Panc1 (cell line): ENCODE results near the gene OR8H3. TPM values are rescaled to one million over a fixed set of nuclear protein-coding genes. Genes with fewer than 3 reads are reported as not detected.

Experiments
- ATAC-seq: fragments of 200-7000 bp; cut with Tn5 transposase; 2 replicates; pipeline ENCODE4 v1.9.1; 2020; ENCODE audit warnings: mild to moderate bottlenecking, moderate library complexity
- BruUV-seq: library from RNA; stranded (reverse); fragments of 400-500 nt; replicated peaks from 2 replicates; lab custom pipeline; 2021; lab: Mats Ljungman, UMichigan
- CTCF ChIA-PET: fragments of 300-600 bp; sonication (Branson Sonifier 250); formaldehyde crosslinking; loops from one replicate; lab custom pipeline; 2022; ENCODE audit warnings: antibody characterized with exemption; lab: Charles Lee
- POLR2A ChIA-PET: fragments of 300-600 bp; sonication (Branson Sonifier 250); formaldehyde crosslinking; loops from one replicate; lab custom pipeline; 2022; ENCODE audit warnings: antibody characterized with exemption; lab: Charles Lee
- DNase-seq: peaks from one replicate; pipeline ENCODE4 v3.0.0-alpha.2; 2010; ENCODE audit warnings: low read depth, low spot score
- H3K27ac ChIP-seq: 2 replicates; pipeline ENCODE4 v1.5.1; 2011; ENCODE audit warnings: mild to moderate bottlenecking, low read length, inconsistent platforms
- H3K27me3 ChIP-seq: fragments of 200-500 bp; sonication (Bioruptor generic); 2 replicates; pipeline ENCODE4 v1.6.0; 2014; ENCODE audit warnings: low read length, inconsistent platforms; ENCODE audit not compliant: control insufficient read depth, insufficient read depth
- H3K36me3 ChIP-seq: fragments of 200-500 bp; sonication (Bioruptor generic); 2 replicates; pipeline ENCODE4 v1.5.1; 2014; ENCODE audit warnings: inconsistent platforms, mild to moderate bottlenecking, low read length, moderate library complexity; ENCODE audit not compliant: control insufficient read depth, insufficient read depth
- H3K4me1 ChIP-seq: 2 replicates; pipeline ENCODE4 v1.5.1; 2011; ENCODE audit warnings: inconsistent platforms, mild to moderate bottlenecking, low read length, moderate library complexity; ENCODE audit not compliant: control insufficient read depth, insufficient read depth
- H3K4me3 ChIP-seq, 2 experiments: 2 replicates each; pipeline ENCODE4 v1.5.1; 2011 to 2012; ENCODE audit warnings: low read depth in 2 of 2, low read length in 2 of 2, mild to moderate bottlenecking in 2 of 2, inconsistent platforms in 1 of 2, moderate library complexity in 1 of 2
- H3K9me3 ChIP-seq: fragments of 200-500 bp; sonication (Bioruptor generic); 2 replicates; pipeline ENCODE4 v1.5.1; 2014; ENCODE audit warnings: low read depth, mild to moderate bottlenecking, inconsistent platforms, low read length, moderate library complexity; ENCODE audit not compliant: control insufficient read depth, insufficient read depth
- POLR2AphosphoS5 ChIP-seq: IDR thresholded peaks from 2 replicates; pipeline ENCODE4 v1.6.1; 2012; ENCODE audit warnings: mild to moderate bottlenecking, low read depth, low read length, moderate library complexity
- SIN3A ChIP-seq: IDR thresholded peaks from 2 replicates; pipeline ENCODE4 v1.6.1; 2012; ENCODE audit warnings: low read depth, mild to moderate bottlenecking, low read length, moderate library complexity, borderline replicate concordance; ENCODE audit not compliant: insufficient read depth
- TCF7L2 ChIP-seq: IDR thresholded peaks from 2 replicates; pipeline ENCODE4 v1.6.1; 2011; ENCODE audit warnings: mild to moderate bottlenecking, low read depth, low read length, inconsistent platforms
- in situ Hi-C: cut with HindIII; loops from 2 replicates; pipeline ENCODE4 v1.10.0; 2016; ENCODE audit warnings: low sequenced_read_pairs, low pct_unique_long_range_greater_than_20kb
- intact Hi-C: fragments of 100-400 bp; cut with micrococcal nuclease; formaldehyde crosslinking; loops from one replicate; pipeline ENCODE4 v1.10.0; 2022; ENCODE audit not compliant: unreplicated experiment
- total RNA-seq: library from RNA; stranded (reverse); gene quantifications from one replicate; pipeline ENCODE4 v1.2.1, GENCODE V29; 2021; ENCODE audit not compliant: unreplicated experiment
- TF ChIP-seq, protein P1 (sequence below): fragments of 450-650 bp; IDR thresholded peaks from 2 replicates; pipeline ENCODE4 v1.5.1; 2017; ENCODE audit warnings: mild to moderate bottlenecking
- TF ChIP-seq, protein P2 (sequence below), 2 experiments: IDR thresholded peaks; 2 replicates each; pipeline ENCODE4 v1.6.1; 2011 to 2012; ENCODE audit warnings: low read depth in 2 of 2, control low read depth in 1 of 2, low read length in 1 of 2, mild to moderate bottlenecking in 1 of 2, moderate library complexity in 1 of 2; ENCODE audit not compliant: insufficient read depth in 1 of 2

OR8H3 gene
- total RNA-seq, 1 experiment from 2014 or later: not detected

DNA sequence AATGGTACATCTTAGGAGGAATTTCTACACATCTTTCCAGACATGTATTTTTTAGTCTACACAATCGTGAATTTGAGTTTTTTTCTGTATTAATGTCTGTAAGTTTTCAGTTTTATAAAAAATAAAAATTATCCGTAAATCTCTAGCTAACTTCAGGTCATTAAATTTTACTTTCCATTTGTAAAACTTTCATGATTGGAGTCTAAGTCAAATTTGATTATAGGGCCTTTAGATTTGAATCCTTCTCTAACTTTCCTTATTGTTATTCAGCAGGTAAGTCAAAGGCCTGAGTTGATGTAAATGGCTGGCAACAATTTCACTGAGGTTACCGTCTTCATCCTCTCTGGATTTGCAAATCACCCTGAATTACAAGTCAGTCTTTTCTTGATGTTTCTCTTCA lies 29.2 kb upstream of the OR8H3 start, which contains the start of gene OR8I2:
Gene OR8I2, plus strand, starts transcription at position 301 of the 400 bp plus-strand sequence. Its CDS starts 0 bp downstream, at position 301.
- BruUV-seq: no TSS peak

DNA sequence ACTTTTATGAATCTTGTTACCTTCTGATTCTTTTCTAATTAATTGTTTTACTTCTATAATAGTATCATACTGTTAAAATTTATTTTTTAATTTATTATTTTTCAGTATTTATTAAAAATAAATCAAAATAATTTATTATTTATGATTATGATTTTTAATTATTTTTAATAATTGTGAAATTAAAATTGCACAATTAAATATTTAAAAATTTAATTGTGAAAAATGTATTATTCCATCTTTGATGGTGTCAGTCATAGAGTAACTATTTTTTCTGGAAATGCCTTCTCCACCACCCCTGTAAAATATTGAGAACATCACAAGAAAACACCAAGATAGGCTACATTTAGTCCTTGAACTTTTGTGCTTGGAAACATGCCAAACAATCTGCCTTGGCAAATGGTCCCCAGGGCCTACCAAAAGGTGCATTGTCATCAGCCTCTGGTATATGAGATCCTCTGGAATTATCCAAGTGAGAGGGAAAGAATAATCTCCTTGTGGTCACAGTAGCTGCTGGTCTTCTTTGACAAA lies 18.9 kb upstream of the OR8H3 start, which contains the start of gene OR8H2:
Gene OR8H2, plus strand, starts transcription at position 478 of the 528 bp plus-strand sequence. CDS start 1,356 bp downstream, outside the sequence.
- no peak within 1 kb of the TSS for H3K27ac ChIP-seq
- in situ Hi-C loops: no loop called here
- H3K4me3 ChIP-seq: no peak within 1 kb of the TSS
- no TSS peak for BruUV-seq
- TF ChIP-seq POLR2AphosphoS5 (no peak), TCF7L2 (no peak), SIN3A (no peak)
- TF ChIP-seq, protein P1, sequence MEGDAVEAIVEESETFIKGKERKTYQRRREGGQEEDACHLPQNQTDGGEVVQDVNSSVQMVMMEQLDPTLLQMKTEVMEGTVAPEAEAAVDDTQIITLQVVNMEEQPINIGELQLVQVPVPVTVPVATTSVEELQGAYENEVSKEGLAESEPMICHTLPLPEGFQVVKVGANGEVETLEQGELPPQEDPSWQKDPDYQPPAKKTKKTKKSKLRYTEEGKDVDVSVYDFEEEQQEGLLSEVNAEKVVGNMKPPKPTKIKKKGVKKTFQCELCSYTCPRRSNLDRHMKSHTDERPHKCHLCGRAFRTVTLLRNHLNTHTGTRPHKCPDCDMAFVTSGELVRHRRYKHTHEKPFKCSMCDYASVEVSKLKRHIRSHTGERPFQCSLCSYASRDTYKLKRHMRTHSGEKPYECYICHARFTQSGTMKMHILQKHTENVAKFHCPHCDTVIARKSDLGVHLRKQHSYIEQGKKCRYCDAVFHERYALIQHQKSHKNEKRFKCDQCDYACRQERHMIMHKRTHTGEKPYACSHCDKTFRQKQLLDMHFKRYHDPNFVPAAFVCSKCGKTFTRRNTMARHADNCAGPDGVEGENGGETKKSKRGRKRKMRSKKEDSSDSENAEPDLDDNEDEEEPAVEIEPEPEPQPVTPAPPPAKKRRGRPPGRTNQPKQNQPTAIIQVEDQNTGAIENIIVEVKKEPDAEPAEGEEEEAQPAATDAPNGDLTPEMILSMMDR: no peak
- TF ChIP-seq, protein P2, sequence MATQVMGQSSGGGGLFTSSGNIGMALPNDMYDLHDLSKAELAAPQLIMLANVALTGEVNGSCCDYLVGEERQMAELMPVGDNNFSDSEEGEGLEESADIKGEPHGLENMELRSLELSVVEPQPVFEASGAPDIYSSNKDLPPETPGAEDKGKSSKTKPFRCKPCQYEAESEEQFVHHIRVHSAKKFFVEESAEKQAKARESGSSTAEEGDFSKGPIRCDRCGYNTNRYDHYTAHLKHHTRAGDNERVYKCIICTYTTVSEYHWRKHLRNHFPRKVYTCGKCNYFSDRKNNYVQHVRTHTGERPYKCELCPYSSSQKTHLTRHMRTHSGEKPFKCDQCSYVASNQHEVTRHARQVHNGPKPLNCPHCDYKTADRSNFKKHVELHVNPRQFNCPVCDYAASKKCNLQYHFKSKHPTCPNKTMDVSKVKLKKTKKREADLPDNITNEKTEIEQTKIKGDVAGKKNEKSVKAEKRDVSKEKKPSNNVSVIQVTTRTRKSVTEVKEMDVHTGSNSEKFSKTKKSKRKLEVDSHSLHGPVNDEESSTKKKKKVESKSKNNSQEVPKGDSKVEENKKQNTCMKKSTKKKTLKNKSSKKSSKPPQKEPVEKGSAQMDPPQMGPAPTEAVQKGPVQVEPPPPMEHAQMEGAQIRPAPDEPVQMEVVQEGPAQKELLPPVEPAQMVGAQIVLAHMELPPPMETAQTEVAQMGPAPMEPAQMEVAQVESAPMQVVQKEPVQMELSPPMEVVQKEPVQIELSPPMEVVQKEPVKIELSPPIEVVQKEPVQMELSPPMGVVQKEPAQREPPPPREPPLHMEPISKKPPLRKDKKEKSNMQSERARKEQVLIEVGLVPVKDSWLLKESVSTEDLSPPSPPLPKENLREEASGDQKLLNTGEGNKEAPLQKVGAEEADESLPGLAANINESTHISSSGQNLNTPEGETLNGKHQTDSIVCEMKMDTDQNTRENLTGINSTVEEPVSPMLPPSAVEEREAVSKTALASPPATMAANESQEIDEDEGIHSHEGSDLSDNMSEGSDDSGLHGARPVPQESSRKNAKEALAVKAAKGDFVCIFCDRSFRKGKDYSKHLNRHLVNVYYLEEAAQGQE (IDR thresholded peaks at IDR 0.05; ENCODE audit: insufficient read depth in 1 of 2, low read depth in 2 of 2, low read length in 1 of 2): no peak
- intact Hi-C loops: no loop called here
- DNase-seq (no peak), ATAC-seq (no peak)
- H3K4me1 ChIP-seq: no peaks in the 10 kb centered on the region
- CTCF ChIA-PET: no interaction called here
- POLR2A ChIA-PET: no interaction called here
- H3K36me3 ChIP-seq: no peaks in the 10 kb centered on the region
- no peaks in the 10 kb centered on the region for H3K27me3 ChIP-seq
- no peaks in the 10 kb centered on the region for H3K9me3 ChIP-seq

More for the DNA sequence above, 29.2 kb upstream of the OR8H3 start, which contains the start of gene OR8I2:
- intact Hi-C loops: no loop called here
- H3K4me1 ChIP-seq: no peaks in the 10 kb centered on the region
- no peaks in the 10 kb centered on the region for H3K36me3 ChIP-seq
- H3K27ac ChIP-seq: no peak within 1 kb of the TSS
- CTCF ChIA-PET: no interaction called here
- ATAC-seq (no peak), DNase-seq (no peak)
- TF ChIP-seq, protein P1: no peak
- TF ChIP-seq, protein P2 (IDR thresholded peaks at IDR 0.05; ENCODE audit: insufficient read depth in 1 of 2, low read depth in 2 of 2, low read length in 1 of 2): no peak
- no peak for TF ChIP-seq POLR2AphosphoS5
- no peak for TF ChIP-seq TCF7L2
- no peak for TF ChIP-seq SIN3A
- peaks cover 4% of the 10 kb centered on the region; the same call in 1 of the 2 replicates for H3K9me3 ChIP-seq
- H3K27me3 ChIP-seq: no peaks in the 10 kb centered on the region
- POLR2A ChIA-PET: no interaction called here
- in situ Hi-C loops: no loop called here
- no peak within 1 kb of the TSS for H3K4me3 ChIP-seq
